GM12878 (cell line): ENCODE data around the gene TNFSF4. TPM values are rescaled to one million over a fixed set of nuclear protein-coding genes. Genes with fewer than 3 reads are reported as not detected.
A peak's percentile ranks its signal among the peaks of the same experiment; 100 is the strongest.

Source experiments
- ATF7 ChIP-seq: fragments of 450-650 bp; IDR thresholded peaks from 2 replicates; pipeline ENCODE4 v1.6.1; 2016; ENCODE audit warnings: low read depth, mild to moderate bottlenecking
- BHLHE40 ChIP-seq, 2 experiments: fragments of 450-650 bp in 1 of 2; IDR thresholded peaks; 2 replicates each; pipeline ENCODE4 v1.6.1; 2011 to 2017; ENCODE audit warnings: low read depth in 2 of 2, borderline replicate concordance in 1 of 2, improper control_type of control experiment in 1 of 2, low read length in 1 of 2, mild to moderate bottlenecking in 1 of 2
- CBX3 ChIP-seq: fragments of 200-600 bp; sonication (generic); IDR thresholded peaks from 2 replicates; pipeline ENCODE4 v1.6.1; 2016; ENCODE audit warnings: low read depth, borderline replicate concordance
- CREM ChIP-seq: IDR thresholded peaks from 2 replicates; pipeline ENCODE4 v1.6.1; 2014; ENCODE audit warnings: antibody characterized with exemption, low read depth
- DPF2 ChIP-seq: fragments of 450-650 bp; IDR thresholded peaks from 2 replicates; pipeline ENCODE4 v1.6.1; 2017; ENCODE audit warnings: mild to moderate bottlenecking
- EP300 ChIP-seq, 2 experiments: fragments of 150-350 bp in 1 of 2; IDR thresholded peaks; 2 replicates each; pipeline ENCODE4 v1.6.1; 2011 to 2012; ENCODE audit warnings: low read depth in 2 of 2, low read length in 2 of 2, borderline replicate concordance in 1 of 2, improper control_type of control experiment in 1 of 2, inconsistent platforms in 1 of 2; ENCODE audit not compliant: control insufficient read depth in 1 of 2
- ESRRA ChIP-seq: IDR thresholded peaks from 2 replicates; pipeline ENCODE4 v1.6.1; 2012; ENCODE audit warnings: mild to moderate bottlenecking, low read length, improper control_type of control experiment
- ETV6 ChIP-seq, 2 experiments: fragments of 450-650 bp in 1 of 2; IDR thresholded peaks in 1 of 2; conservative IDR thresholded peaks in 1 of 2; 2 replicates each; pipeline ENCODE4 v1.6.1; 2014; ENCODE audit warnings: antibody characterized with exemption in 1 of 2, borderline replicate concordance in 1 of 2, low read depth in 1 of 2, mild to moderate bottlenecking in 1 of 2, moderate library complexity in 1 of 2
- IRF4 ChIP-seq: IDR thresholded peaks from 2 replicates; pipeline ENCODE4 v1.6.1; 2011; ENCODE audit warnings: low read depth, low read length
- KLF5 ChIP-seq: fragments of 450-650 bp; IDR thresholded peaks from 2 replicates; pipeline ENCODE4 v1.6.1; 2014; ENCODE audit warnings: mild to moderate bottlenecking; ENCODE audit not compliant: partially characterized antibody
- LARP7 ChIP-seq: fragments of 450-650 bp; IDR thresholded peaks from 2 replicates; pipeline ENCODE4 v1.6.1; 2017; ENCODE audit warnings: mild to moderate bottlenecking
- MEF2B ChIP-seq: fragments of 450-650 bp; IDR thresholded peaks from 2 replicates; pipeline ENCODE4 v1.6.1; 2018; ENCODE audit warnings: mild to moderate bottlenecking, moderate library complexity; ENCODE audit not compliant: partially characterized antibody, poor library complexity, severe bottlenecking
- MTA2 ChIP-seq: fragments of 450-650 bp; IDR thresholded peaks from 2 replicates; pipeline ENCODE4 v1.6.1; 2016; ENCODE audit warnings: low read depth, mild to moderate bottlenecking, moderate library complexity
- NFYB ChIP-seq: IDR thresholded peaks from 2 replicates; pipeline ENCODE4 v1.6.1; 2011; ENCODE audit warnings: low read depth, mild to moderate bottlenecking, low read length, improper control_type of control experiment, moderate library complexity; ENCODE audit not compliant: insufficient read depth
- NKRF ChIP-seq: fragments of 450-650 bp; conservative IDR thresholded peaks from 2 replicates; pipeline ENCODE4 v1.6.1; 2017; ENCODE audit warnings: mild to moderate bottlenecking, moderate library complexity
- PBX3 ChIP-seq: IDR thresholded peaks from 2 replicates; pipeline ENCODE4 v1.6.1; 2011; ENCODE audit warnings: mild to moderate bottlenecking, low read depth, low read length, moderate library complexity; ENCODE audit not compliant: insufficient replicate concordance
- RB1 ChIP-seq: fragments of 450-650 bp; formaldehyde crosslinking; IDR thresholded peaks from 2 replicates; pipeline ENCODE4 v1.6.1; 2017; ENCODE audit warnings: mild to moderate bottlenecking, borderline replicate concordance
- RELB ChIP-seq: fragments of 450-650 bp; IDR thresholded peaks from 2 replicates; pipeline ENCODE4 v1.6.1; 2017; ENCODE audit warnings: low read depth, mild to moderate bottlenecking, moderate library complexity
- SPI1 ChIP-seq: IDR thresholded peaks from 2 replicates; pipeline ENCODE4 v1.6.1; 2011; ENCODE audit warnings: low read depth, mild to moderate bottlenecking, low read length, moderate library complexity, borderline replicate concordance; ENCODE audit not compliant: insufficient read depth
- SRF ChIP-seq, 2 experiments: IDR thresholded peaks; 2 replicates each; pipeline ENCODE4 v1.6.1; 2011; ENCODE audit warnings: low read depth in 2 of 2, low read length in 2 of 2, mild to moderate bottlenecking in 1 of 2, moderate library complexity in 1 of 2
- STAT3 ChIP-seq: IDR thresholded peaks from 2 replicates; pipeline ENCODE4 v1.6.1; 2011; ENCODE audit warnings: low read depth, low read length, improper control_type of control experiment
- SUZ12 ChIP-seq: fragments of 200-600 bp; sonication (generic); IDR thresholded peaks from one replicate; pipeline ENCODE4 v1.6.1; 2018; ENCODE audit warnings: antibody characterized with exemption, mild to moderate bottlenecking; ENCODE audit not compliant: unreplicated experiment
- TAF1 ChIP-seq: IDR thresholded peaks from 2 replicates; pipeline ENCODE4 v1.6.1; 2011; ENCODE audit warnings: mild to moderate bottlenecking, low read depth, low read length, borderline replicate concordance
- TCF12 ChIP-seq: IDR thresholded peaks from 2 replicates; pipeline ENCODE4 v1.6.1; 2011; ENCODE audit warnings: low read depth, mild to moderate bottlenecking, low read length
- TCF7 ChIP-seq: IDR thresholded peaks from 2 replicates; pipeline ENCODE4 v1.6.1; 2014; ENCODE audit warnings: antibody characterized with exemption, borderline replicate concordance
- YBX1 ChIP-seq: fragments of 450-650 bp; IDR thresholded peaks from 2 replicates; pipeline ENCODE4 v1.6.1; 2016; ENCODE audit warnings: antibody characterized with exemption
- ZNF207 ChIP-seq: fragments of 450-650 bp; IDR thresholded peaks from 2 replicates; pipeline ENCODE4 v1.6.1; 2014; ENCODE audit warnings: antibody characterized with exemption, mild to moderate bottlenecking, borderline replicate concordance
- ZNF622 ChIP-seq: fragments of 450-650 bp; IDR thresholded peaks from 2 replicates; pipeline ENCODE4 v1.6.1; 2017; ENCODE audit warnings: mild to moderate bottlenecking, inconsistent platforms
- polyA plus RNA-seq, 11 experiments: library from polyadenylated mRNA; depleted of rRNA in 4 of 11; unstranded in 6 of 11; stranded (reverse) in 5 of 11; fragments of >200 nt; fragmentation: Nextera tagmentation in 4 of 11; fragmentation: Illumina TruSeq in 1 of 11; extraction: Ambion mirVana in 4 of 11; extraction: Trizol in 1 of 11; gene quantifications; 1 replicate in 1 of 11; 2 replicates in 10 of 11; pipeline versions ENCODE4 v1.2.1 to v1.2.3, GENCODE V29; 2011 to 2016; ENCODE audit warnings: inconsistent platforms in 2 of 11, missing spikeins in 2 of 11, low read depth in 1 of 11
- total RNA-seq, 4 experiments: library from RNA; depleted of rRNA in 3 of 4; stranded (reverse); fragments of >200 nt in 3 of 4; fragmentation: Illumina TruSeq in 1 of 4; extraction: Trizol in 1 of 4; gene quantifications; 2 replicates each; pipeline versions ENCODE4 v1.2.1 to v1.2.3, GENCODE V29; 2013 to 2021

The TNFSF4 gene
- total and polyA plus RNA-seq, 10 of the 15 experiments (the other 5 are each of a cell fraction or from before 2014, with no cell fraction given) = 8.1 to 31.0 (median 12.9) TPM

- TF ChIP-seq PBX3 (no peak), SPI1 (peak; percentile 69), SUZ12 (no peak), ESRRA (no peak), TAF1 (no peak), YBX1 (no peak), RELB (0 out of 2 replicates have a peak, but pooled peaks have one; percentile 34), NKRF (no peak), SRF (IDR thresholded peaks at IDR 0.05; ENCODE audit: low read depth in 2 of 2, low read length in 2 of 2) (no peak), STAT3 (no peak), LARP7 (peak; percentile 53; the same call in 1 of the 2 replicates), EP300 (IDR thresholded peaks at IDR 0.05; ENCODE audit: borderline replicate concordance in 1 of 2, control insufficient read depth in 1 of 2, low read depth in 2 of 2, low read length in 2 of 2) (no peak; a peak in 1 of 4 replicates), RB1 (no peak), ATF7 (peak; percentile 76), NFYB (no peak), TCF7 (peak; percentile 37; the same call in 1 of the 2 replicates), ZNF207 (no peak), DPF2 (peak; percentile 90), BHLHE40 (IDR thresholded peaks at IDR 0.05; ENCODE audit: borderline replicate concordance in 1 of 2, low read depth in 2 of 2, low read length in 1 of 2) (peak in 1 of 2 experiments; percentile 29; a peak in 1 of 4 replicates), ZNF622 (no peak), MEF2B (peak; percentile 85), MTA2 (peak; percentile 65), KLF5 (no peak), ETV6 (conservative IDR thresholded peaks at IDR 0.05 in 1 of 2, IDR thresholded peaks at IDR 0.05 in 1 of 2; ENCODE audit: borderline replicate concordance in 1 of 2, low read depth in 1 of 2) (peak in 1 of 2 experiments; percentile 40; a peak in 1 of 4 replicates), CREM (0 out of 2 replicates have a peak, but pooled peaks have one; percentile 7), TCF12 (no peak), IRF4 (peak; percentile 17; the same call in 1 of the 2 replicates), CBX3 (no peak)
These were observed 11.5 kb downstream of the TNFSF4 start (continued) for GRCh38 chr1:173195596-173196088.
